ENCODE data around the gene B9D1.

B9D1 gene

GRCh38 chr17:19301274-19301951 lies 61.1 kb downstream of the B9D1 start:
- DNase-seq, result no peak
- Histone ChIP-seq H3K36me3 (peaks cover 0 to 9% (median 7%) of the 10 kb centered on the region in 3 donors), H3K27ac (no peak overlapping the region), H3K9me3 (no peaks in the 10 kb centered on the region), H3K27me3 (no peaks in the 10 kb centered on the region), H3K4me1 (peaks cover 0 to 44% (median 21%) of the 10 kb centered on the region in 4 donors), H3K4me3 (no peak overlapping the region)
- intact Hi-C loops (cut with DNase I; ENCODE audit: low total_unique reads), result no loop called here
- TF ChIP-seq CTCF (IDR thresholded peaks at IDR 0.05), result no peak

- no peak for TF ChIP-seq CTCF (IDR thresholded peaks at IDR 0.05)
- Histone ChIP-seq H3K27ac (no peak overlapping the region), H3K9me3 (no peaks in the 10 kb centered on the region), H3K27me3 (no peaks in the 10 kb centered on the region), H3K4me1 (peaks cover 0 to 36% (median 20%) of the 10 kb centered on the region in 4 donors), H3K36me3 (peaks cover 0 to 9% (median 0%) of the 10 kb centered on the region in 3 donors), H3K4me3 (no peak overlapping the region)
- intact Hi-C loops (cut with DNase I; ENCODE audit: low total_unique reads), result no loop called here
- no peak for DNase-seq
These were observed 62.7 kb downstream of the B9D1 start for GRCh38 chr17:19299866-19300265.

- TF ChIP-seq CTCF (IDR thresholded peaks at IDR 0.05), result no peak
- H3K36me3 ChIP-seq, result peaks cover 0 to 6% (median 0%) of the 10 kb centered on the region in 3 donors
- no peaks in the 10 kb centered on the region for H3K27me3 ChIP-seq
- no peak for DNase-seq
- no peaks in the 10 kb centered on the region for H3K9me3 ChIP-seq
- H3K4me1 ChIP-seq, result peaks cover 0 to 31% (median 18%) of the 10 kb centered on the region in 4 donors
- no peak overlapping the region for H3K4me3 ChIP-seq
- H3K27ac ChIP-seq, result no peak overlapping the region
- intact Hi-C loops (cut with DNase I; ENCODE audit: low total_unique reads), result no loop called here
These were observed 63.2 kb downstream of the B9D1 start for GRCh38 chr17:19299214-19299747.

GRCh38 chr17:19298569-19299213 lies 63.8 kb downstream of the B9D1 start:
- peaks cover 0 to 29% (median 17%) of the 10 kb centered on the region in 4 donors for H3K4me1 ChIP-seq

More at GRCh38 chr17:19298569-19299213, 63.8 kb downstream of the B9D1 start:
- Histone ChIP-seq H3K27ac (no peak overlapping the region), H3K27me3 (no peaks in the 10 kb centered on the region), H3K4me3 (no peak overlapping the region), H3K36me3 (no peaks in the 10 kb centered on the region), H3K9me3 (no peaks in the 10 kb centered on the region)
- DNase-seq, result no peak
- intact Hi-C loops (cut with DNase I; ENCODE audit: low total_unique reads), result no loop called here
- no peak for TF ChIP-seq CTCF (IDR thresholded peaks at IDR 0.05)

Data from tibial artery (tissue), 4 donors.